ENCODE data around the gene OR2B2.

OR2B2 gene

GRCh38 chr6:27868311-27868710, 43.9 kb downstream of the OR2B2 start:
- no peak for DNase-seq (ENCODE audit: low spot score)
- TF ChIP-seq CTCF (IDR thresholded peaks at IDR 0.05; ENCODE audit: borderline replicate concordance, control extremely low read depth, extremely low read depth, insufficient read depth, missing control alignments), result no peak
- in situ Hi-C loops (cut with MboI; ENCODE audit: low sequenced_read_pairs, unreplicated experiment), result no loop called here

GRCh38 chr6:27867945-27868300, 44.3 kb downstream of the OR2B2 start:
- TF ChIP-seq CTCF (IDR thresholded peaks at IDR 0.05; ENCODE audit: borderline replicate concordance, control extremely low read depth, extremely low read depth, insufficient read depth, missing control alignments), result no peak
- in situ Hi-C loops (cut with MboI; ENCODE audit: low sequenced_read_pairs, unreplicated experiment), result no loop called here
- DNase-seq (ENCODE audit: low spot score), result no peak

DNA sequence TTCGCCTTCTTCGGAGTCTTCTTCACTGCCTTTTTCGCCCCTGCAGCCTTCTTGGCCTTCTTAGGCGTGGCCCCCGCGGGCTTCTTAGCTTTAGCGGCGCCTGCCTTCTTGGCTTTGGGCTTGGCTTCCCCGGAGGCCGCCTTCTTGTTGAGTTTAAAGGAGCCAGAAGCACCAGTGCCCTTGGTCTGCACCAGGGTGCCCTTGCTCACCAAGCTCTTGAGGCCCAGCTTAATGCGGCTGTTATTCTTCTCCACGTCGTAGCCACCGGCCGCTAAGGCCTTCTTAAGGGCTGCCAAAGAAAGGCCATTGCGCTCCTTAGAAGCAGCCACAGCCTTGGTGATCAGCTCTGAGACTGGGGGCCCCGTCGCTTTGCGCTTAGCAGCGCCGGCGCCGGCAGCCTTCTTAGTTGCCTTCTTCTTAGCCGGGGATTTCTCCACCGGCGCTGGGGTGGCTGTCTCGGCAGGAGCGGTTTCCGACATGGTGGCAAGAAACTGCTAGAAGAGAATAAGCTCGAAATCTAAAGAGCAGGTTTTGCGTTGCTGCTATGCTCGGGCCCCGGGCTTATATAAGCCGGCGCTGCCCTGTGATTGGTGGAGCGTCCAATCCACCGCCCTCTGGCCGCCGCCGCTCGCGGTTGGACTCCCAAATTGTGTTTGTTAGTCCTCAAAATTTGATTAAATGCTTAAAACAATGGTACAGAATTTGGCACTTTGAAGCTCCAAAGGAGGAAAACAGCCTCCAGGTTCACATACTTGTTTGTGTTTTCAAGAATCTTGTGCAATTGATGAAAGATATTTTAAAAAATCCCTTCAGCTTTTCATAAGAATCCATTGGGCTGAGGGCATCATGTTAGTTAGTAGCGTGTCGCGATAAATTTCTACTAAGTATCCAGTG, 44.9 kb downstream of the OR2B2 start:
- in situ Hi-C loops (cut with MboI; ENCODE audit: low sequenced_read_pairs, unreplicated experiment), result no loop called here
- DNase-seq (ENCODE audit: low spot score), result peak; percentile 75
- TF ChIP-seq CTCF (IDR thresholded peaks at IDR 0.05; ENCODE audit: borderline replicate concordance, control extremely low read depth, extremely low read depth, insufficient read depth, missing control alignments), result no peak

DNA sequence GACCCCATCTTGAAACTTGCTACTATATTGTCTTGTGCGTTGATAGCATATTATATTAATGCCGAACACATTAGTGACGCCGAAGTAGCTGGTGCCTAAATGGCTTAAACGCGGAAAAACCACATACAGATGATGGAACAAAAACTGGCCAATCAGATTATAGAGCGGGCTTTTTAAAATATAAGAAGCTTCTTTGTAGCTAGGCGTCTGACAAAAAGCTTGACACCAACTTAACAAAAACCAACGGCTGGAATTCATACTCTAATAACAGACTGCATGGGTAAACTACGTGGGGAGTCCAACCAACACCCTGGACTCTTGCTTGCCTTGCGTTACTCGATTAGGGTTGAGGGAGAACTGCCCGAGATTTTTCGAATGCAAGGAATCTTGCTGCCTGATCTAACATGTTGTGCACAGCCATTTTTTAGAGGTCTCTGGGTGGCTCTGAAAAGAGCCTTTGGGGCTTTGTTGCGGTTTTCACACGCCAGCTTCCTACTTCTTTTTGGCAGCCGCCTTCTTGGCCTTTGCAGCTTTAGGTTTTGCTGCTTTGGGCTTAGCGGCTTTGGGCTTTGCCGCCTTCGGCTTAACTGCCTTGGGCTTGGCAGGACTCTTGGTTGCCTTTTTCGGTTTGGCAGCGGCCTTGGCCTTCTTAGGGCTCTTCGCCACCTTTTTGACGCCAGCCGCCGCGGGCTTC, 45.7 kb downstream of the OR2B2 start:
- in situ Hi-C loops (cut with MboI; ENCODE audit: low sequenced_read_pairs, unreplicated experiment), result no loop called here
- TF ChIP-seq CTCF (IDR thresholded peaks at IDR 0.05; ENCODE audit: borderline replicate concordance, control extremely low read depth, extremely low read depth, insufficient read depth, missing control alignments), result no peak
- peak; percentile 69 for DNase-seq (ENCODE audit: low spot score)

- in situ Hi-C loops (cut with MboI; ENCODE audit: low sequenced_read_pairs, unreplicated experiment), result no loop called here
- DNase-seq (ENCODE audit: low spot score), result no peak
- no peak for TF ChIP-seq CTCF (IDR thresholded peaks at IDR 0.05; ENCODE audit: borderline replicate concordance, control extremely low read depth, extremely low read depth, insufficient read depth, missing control alignments)
Observed at GRCh38 chr6:27865850-27866356, 46.3 kb downstream of the OR2B2 start.

DNA sequence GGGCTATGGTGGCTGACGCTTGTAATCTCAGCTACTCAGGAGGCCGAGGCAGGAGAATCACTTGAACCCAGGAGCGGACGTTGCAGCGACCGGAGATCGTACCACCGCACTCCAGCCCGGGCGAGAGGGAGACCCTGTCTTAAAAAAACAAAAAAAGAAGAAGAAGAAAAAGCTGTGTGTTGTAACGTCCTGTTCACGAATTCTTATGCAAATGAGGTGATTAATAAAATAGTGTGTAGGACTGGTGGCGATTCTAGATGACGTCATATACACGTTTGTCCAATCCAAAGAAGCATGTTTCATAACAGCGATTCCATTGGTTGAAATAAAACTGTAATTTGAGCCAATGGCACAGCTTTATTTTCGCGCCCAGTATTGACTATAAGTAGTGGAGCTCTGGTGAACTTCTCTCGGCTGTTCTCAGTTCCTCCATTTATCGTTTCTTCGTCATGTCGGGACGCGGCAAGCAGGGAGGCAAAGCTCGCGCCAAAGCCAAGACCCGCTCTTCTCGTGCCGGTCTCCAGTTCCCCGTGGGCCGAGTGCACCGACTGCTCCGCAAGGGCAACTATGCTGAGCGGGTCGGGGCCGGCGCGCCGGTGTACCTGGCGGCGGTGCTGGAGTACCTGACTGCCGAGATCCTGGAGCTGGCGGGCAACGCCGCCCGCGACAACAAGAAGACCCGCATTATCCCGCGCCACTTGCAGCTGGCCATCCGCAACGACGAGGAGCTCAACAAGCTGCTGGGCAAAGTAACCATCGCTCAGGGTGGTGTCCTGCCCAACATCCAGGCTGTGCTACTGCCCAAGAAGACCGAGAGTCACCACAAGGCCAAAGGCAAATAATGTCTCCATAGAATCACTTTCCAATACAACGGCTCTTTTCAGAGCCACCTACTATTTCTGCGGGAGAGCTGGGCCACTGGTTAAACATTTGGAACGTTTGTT, 47.0 kb downstream of the OR2B2 start:
- in situ Hi-C loops (cut with MboI; ENCODE audit: low sequenced_read_pairs, unreplicated experiment), result no loop called here
- peak; percentile 91 for DNase-seq (ENCODE audit: low spot score)
- no peak for TF ChIP-seq CTCF (IDR thresholded peaks at IDR 0.05; ENCODE audit: borderline replicate concordance, control extremely low read depth, extremely low read depth, insufficient read depth, missing control alignments)
